Measurements from ENCODE around the gene OVOL1. TPM values are rescaled to one million over a fixed set of nuclear protein-coding genes. Genes with fewer than 3 reads are reported as not detected.

Gene OVOL1
- total RNA-seq, 1 donor from 2014 or later, result not detected

DNA sequence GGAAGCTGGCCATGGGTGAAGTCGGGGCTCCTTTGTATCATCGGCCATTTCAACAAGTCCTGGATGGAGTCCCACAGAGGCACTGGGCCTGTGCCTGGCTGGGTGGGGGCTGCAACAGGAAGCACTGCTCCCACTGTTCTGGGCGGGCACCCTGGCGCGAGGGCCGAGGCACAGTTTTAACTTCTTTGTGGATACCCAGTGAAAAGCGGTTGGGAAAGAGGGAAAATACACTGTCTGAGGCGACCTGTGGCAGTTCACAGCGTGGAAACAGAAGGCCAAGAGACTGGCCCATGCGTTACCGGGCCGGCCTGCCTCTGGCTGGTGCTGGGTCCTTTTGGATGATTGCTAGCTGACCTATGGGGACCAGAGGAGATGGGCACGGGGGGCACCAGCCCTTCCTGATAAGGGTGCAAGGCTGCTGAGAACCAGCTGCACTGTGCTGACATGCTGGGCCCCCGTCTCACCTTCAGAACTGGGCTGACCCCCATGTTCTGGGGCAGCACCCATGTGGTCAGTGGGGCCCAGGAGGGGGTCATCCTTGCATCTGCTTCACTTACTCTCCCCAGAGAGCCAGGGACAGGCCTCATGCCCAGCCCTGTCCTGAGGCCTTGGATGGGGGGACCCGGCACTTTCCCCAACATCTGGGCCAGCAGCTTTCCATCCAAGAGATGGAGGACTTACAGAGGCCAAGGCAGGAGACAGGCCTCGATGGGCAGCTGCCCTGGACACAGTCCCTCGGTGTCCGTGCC lies 4.2 kb downstream of the OVOL1 start:
- DNase-seq (ENCODE audit: low read depth), result no peak

DNA sequence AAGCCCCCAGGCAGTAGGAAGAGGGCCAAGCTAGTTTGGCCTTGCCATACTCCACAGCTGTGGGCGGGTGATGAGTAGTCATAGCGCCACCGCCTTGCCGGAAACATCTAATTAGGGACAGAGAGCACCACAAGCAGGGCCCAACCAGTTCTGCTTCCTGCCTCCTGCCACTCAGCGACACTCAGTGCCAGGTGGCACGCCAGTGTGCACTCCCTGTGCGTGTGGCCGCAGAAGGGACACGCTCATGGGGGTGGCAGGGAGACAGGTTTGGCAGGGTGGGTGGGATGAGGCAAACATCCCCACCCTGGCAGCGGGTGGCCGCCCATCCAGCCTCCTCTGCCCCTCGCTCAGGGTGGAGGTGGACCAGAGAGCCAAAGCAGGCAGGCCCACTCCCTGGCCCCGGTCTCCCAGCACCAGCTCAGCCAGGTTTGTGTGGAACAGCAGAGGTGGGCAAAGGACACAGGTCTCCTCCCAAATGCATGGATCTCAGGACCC lies 4.9 kb downstream of the OVOL1 start:
- no peak for DNase-seq (ENCODE audit: low read depth)

DNA sequence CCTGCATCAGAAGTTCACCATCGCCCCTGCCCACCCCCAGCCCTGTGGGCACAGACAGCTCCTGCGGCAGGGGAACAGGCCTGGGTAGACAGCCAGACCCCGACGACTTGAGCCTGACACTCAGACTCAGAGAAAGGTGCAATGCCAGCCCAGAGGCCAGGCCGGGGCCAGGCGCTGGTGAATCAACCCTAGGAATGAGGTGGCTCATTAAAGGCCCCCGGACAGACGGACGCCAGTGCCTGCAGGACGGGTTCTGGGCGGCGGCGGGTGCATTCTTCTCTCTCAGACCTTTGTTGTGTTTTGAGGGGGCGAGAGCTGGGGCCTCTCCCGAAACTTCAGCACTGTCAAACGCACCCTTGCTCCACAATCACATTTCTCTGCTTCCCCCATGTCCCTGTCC lies 5.6 kb downstream of the OVOL1 start:
- no peak for DNase-seq (ENCODE audit: low read depth)

DNA sequence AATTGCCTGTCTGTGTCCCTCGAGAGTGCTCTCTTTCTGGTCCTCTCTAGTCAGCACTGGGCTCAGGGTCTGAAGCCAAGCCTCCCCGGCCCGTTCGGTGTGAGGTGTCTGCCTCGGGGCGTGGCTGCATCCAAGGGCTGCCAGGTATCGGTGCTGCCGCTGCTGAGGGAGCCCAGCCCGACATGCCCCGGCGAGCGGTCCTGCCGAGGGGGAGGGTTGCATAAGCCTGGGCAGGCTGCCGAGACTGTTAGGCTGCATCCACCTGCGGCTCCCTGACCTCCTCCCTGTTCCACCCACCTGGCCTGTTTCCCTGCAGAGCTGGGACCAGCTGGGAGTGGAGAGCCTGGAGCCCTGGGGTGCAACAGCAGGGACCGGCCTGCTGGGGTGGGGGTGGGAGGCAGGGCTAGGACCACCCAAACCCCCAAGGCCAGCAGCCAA lies 6.3 kb downstream of the OVOL1 start:
- no peak for DNase-seq (ENCODE audit: low read depth)

DNA sequence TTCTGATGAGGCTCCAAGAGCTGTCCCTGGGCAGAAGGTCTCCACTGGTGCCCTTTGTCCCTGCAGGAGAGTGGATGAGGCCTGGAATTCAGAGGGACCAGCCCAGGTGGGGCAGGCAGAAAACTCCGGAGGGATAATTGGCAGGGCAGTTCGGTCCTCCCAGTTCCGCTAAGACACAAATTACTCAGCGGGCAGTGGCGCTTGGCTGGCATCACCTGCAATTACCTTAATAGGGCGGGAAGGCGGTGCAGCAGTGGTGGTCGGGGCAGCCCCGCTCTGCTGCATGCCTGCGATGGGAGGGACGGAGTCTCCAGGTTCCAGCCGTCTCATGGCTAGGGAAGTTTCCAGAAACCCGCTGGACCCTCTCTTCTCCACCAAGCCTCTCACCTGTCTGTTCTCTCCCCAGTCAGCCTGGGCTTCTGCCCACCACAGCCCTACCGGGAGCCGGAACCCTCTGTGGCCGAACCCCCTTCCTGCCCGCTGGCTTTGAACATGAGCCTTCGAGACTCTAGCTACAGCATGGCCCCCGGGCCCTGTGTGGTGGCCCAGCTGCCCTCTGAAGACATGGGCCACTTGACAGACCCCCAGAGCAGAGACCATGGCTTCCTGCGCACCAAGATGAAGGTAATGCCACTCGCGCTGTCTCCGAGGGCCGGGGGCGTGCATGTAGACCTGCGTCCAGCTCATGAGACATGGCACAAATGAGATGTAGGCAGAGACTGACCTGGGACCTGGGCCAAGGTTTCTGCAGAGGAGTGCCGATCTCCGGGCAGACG lies 7.0 kb downstream of the OVOL1 start:
- DNase-seq (ENCODE audit: low read depth), result no peak

DNA sequence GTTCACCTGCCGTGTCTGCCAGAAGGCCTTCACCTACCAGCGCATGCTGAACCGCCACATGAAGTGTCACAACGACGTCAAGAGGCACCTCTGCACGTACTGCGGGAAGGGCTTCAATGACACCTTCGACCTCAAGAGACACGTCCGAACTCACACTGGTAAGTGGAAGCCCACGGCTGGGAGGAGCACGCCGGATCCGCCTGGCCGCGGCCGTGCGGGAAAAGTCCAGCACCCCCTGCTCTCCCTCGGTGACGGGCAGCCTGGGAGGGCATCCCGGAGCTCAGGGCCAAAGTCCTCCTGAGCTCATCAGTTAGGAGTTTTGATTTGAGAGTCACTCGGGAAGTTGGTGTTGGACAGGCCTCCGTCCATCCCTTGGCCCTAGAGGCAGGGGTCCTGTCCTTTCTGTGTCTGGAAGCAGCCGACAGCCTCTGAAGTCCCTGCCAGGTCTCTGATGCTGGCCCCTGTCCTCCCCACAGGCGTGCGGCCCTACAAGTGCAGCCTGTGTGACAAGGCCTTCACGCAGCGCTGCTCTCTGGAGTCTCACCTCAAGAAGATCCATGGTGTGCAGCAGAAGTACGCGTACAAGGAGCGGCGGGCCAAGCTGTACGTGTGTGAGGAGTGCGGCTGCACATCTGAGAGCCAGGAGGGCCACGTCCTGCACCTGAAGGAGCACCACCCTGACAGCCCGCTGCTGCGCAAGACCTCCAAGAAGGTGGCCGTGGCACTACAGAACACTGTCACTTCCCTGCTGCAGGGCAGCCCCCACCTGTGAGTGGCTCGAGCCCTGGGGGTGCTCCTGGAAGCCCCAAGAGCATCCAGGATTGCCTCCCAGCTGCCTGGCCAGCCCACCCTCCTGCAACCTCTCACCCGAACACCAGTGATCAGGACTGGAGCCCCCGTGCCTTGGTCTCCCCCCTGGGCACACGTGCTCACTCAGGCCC lies 8.0 kb downstream of the OVOL1 start:
- no peak for DNase-seq (ENCODE audit: low read depth)

DNA sequence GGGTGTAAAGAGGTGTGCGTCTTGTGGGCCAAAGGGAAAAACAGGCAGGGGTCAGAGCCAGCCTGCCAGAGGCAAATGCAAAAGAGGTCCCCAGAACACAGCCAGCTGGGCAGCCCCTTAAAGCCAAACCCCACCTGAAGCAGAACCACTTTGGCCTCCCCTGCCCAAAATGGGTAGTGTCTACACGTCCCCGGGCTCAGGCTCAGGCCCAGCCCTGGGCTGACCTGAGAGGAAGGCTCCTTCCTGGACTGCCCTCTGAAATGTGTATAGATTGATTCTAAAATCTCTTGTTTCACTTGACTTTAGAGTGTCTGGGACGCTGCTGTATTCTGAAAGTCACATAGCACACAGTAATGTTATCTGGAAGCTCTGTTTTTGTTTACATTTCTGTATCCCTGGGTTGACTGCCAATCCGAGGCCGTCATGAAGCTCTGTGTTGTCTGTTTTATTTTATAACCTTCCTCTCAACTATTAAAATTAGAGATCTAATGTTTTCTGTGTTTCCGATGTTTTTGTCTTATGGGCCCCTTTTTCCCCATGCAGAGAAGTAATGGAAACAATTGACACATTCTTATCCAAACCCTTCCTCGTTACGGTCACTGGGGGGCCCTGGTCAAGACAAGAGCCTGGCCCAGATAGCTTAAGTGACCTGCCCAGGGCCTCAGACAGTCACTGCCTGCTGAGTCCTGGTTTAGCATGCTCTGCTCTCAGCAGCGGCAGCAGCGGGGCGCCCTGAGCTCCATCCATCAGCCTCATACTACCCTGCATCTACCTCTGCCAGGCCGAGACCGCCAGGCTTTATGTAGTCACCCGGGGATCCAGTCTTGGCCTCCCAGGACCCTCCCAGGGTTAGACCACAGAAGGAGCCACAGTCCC lies 10.1 kb downstream of the OVOL1 start:
- DNase-seq (ENCODE audit: low read depth), result no peak

DNA sequence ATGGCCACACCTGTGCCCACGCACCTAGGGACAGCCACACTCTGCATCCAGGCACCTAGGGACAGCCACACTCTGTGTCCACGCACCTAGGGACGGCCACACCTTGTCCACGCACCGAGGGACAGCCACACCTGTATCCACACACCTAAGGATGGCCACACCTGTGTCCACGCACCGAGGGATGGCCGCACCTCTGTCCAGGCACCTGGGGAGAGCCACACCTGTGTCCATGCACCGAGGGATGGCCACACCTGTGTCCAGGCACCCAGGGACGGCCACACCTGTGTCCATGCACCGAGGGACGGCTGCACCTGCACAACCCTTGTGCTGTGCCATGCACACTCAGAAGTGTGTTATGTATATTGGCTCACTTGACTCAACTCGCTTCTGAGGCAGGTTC lies 10.8 kb downstream of the OVOL1 start:
- DNase-seq (ENCODE audit: low read depth), result no peak

DNA sequence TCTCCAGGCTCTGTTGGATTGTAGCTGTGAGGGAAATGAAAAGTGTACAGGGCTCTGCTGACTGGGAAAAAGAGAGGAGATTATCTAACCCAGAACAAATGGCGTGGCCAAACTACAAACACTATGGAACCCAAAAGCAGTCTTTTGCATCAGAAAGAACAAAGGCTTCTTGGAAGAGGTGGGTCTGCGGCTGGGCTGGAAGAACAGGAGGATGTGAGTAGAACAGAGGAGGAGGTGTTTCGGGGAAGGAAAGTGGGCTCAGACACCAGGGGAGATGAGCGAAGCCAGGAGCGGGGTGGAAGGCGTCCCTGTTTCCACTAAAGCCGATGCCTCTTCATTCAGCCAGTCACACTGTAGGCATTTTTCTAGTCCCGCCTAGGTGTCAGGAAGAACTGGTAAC lies 12.0 kb downstream of the OVOL1 start:
- no peak for DNase-seq (ENCODE audit: low read depth)

DNA sequence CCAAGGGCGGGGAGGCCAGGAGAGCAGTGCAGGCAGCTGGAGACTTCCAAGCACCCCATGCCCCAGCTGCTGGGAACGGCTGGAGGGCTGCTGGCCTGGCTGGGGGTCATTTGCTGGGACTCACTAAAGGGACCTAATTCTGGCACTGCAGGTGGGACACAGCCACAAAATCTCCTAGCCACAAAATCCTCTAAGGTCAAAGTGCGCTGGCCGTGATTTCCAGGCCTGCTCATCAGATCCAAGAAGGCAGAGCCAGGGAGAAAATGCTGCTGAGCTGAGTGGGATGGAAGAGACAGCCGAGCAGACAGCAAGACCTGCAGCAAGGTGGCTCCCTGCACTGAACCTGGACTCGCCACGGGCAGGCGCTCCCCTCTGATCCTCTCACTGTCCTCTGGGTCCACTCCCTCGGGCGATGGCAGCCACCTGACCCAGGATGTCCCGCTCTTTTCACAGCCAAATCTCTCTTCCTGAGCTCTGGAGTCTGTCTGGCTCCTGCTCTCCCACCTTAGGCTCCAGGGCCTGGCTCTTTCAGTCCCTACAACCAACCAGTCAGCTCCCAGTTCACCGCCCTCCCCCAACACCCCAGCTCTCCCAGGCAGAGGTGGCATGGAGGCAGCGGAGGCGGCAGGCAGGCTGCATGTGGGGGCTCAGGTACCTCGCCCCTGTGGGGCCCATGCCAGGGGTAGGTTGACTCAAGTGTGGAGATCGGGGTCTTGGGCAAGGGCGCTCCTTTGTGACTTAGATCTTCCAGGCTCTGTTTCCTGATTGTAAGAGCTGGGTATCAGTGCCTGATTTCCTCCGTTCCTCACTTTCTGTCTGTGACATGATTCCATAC lies 14.5 kb downstream of the OVOL1 start:
- DNase-seq (ENCODE audit: low read depth), result no peak

DNA sequence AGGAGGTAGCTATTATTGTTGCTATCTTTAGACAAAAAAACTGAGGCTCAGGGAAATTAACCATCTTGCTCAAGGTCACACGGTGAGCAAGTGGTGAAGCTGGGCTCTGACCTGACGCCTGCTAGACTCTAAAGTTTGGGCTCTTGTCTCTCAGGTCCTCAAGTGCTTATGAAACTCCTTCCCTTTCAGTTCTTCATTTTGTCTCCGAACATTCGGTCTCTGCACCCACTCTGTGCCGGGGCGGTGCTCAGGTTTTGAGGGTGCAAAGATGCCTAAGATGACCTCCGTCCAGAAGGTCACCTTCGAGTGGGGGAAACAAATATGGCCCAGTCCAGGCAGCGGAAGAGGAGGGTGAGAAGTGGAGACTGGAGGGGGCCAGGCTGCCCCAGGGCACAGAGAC lies 16.0 kb downstream of the OVOL1 start:
- DNase-seq (ENCODE audit: low read depth), result no peak

DNA sequence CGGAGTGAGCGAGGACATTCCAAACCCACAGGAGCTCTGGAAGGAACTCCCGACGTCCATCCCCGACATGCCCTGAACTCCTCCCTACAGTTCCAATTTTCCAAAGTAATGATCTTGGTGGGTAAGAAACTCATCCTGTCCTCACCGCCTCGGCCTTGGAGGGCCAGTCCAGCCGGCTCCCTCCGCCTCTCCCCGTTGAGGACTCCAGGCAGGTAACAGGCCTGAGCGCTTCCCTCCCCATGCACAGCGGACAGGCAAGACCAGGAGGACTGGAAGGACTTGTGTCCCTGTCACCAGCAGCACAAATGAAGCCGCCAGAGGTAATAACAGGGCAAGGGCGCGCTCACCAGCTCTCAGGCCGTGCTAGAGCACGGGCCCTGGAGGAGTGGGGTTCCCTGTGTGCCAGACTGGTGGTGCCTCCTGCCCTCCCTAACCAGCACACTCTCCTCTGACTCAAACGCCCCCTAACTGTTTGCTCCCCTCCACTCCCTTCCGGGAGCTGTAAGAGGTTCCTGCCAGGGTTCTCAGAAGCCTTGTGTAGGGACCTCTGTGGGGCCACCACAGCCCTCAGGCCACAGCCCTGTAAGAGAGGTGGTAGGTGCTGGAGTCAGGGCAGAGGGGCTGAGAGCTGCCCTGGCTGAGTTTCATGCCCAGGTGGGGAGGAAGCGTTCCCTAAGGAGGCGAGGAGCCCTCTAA lies 17.1 kb downstream of the OVOL1 start:
- DNase-seq (ENCODE audit: low read depth), result no peak

DNA sequence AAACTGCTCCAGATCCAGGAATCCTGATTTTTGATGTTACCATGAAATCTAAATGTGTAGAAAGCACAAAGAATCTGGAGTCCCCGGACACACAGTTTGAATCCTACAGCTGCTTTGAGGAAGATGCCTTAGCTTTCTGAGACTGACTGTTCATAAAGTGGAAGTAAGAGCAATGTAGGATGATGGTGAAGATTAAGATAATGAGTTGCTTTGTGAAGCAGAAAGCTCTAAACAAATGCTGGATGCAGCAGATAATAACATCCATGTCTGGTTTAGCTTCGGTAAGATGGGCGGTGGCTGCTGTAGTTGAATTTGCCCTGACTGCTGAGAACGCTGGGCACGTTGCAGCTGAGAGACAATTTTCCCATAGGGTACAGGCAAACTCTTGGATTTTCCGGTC lies 20.1 kb downstream of the OVOL1 start:
- DNase-seq (ENCODE audit: low read depth), result no peak

DNA sequence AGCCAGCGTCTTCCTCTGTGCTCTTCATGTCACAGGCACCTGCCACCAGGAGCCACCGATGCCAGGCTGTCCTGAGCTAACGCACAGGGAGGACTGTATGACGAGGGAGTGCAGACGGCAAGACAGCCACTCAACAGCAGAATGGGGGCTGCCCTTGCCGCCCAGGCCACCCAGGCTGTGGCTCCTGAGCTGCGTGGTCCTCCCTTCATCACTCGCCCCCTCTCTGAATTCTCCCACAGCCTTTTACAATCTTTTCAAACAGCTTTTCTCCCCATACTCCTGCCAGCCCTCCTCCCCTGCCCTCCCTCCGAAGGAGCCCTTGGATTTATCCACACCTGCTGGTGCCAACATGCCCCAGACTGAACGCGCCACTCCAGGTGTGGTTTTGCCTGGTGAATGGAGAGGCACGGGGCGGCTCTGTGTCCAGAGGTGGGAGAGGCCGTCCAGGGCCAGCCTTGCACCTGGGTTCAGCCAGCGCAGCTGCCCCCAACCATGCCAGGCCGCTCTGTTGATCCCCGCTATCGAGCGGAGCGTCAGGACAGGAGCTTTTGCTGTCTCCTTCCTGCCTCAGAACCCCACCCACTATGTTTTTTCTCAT lies 22.0 kb downstream of the OVOL1 start:
- no peak for DNase-seq (ENCODE audit: low read depth)

DNA sequence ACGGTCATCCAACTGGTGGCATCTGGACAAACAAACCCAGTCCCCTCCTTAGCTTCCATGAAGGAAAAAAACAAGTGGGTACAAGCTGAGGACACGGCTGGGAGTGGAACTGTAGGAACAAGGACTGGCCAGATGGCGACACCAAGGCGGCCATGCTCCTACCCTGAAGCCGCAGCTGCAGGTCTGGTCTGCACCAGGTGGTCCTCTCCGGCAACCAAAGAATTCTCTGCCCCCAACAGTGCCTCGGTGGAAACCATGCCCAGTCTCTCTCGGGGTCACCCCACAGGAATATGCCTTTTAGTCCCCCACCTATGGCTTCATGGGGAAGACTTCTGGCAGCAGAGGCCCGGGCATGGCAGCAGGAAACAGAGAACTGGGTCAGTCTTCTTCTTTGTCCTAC lies 22.6 kb downstream of the OVOL1 start:
- no peak for DNase-seq (ENCODE audit: low read depth)

DNA sequence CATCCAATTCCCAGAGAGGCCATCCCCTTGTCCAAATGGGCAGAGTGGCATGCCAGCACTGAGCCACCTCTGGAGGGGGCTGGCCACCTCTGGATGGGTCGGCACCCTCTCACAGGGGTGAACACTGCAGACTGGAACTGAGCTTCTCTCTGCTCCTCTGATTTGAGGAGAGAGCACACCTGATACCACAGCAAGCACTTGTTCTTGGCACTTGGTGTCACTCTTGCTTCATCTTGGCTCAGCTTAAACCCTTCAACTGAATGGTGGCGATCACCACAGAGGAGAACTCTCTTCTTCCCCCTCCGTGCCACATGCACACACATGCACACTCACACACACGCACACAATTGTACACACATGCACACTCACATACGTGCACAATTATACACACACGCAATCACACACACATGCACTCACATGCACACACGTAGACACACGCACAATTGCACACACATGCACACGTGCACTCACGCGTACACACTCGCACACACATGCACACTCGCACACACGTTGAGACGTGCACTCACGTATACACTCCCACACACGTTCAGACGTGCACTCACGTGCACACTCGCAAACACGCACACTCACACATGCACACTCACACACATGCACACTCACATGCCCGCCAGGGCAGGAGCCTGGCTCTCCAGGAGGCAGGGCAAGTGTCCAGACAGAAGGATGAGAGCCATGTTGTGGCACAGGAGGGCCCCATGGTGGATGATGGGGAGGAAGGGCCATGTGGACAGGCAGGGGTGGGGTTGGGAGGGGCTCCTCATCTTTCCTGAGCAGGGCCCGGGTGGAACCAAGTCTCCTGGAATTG lies 23.4 kb downstream of the OVOL1 start:
- no peak for DNase-seq (ENCODE audit: low read depth)

DNA sequence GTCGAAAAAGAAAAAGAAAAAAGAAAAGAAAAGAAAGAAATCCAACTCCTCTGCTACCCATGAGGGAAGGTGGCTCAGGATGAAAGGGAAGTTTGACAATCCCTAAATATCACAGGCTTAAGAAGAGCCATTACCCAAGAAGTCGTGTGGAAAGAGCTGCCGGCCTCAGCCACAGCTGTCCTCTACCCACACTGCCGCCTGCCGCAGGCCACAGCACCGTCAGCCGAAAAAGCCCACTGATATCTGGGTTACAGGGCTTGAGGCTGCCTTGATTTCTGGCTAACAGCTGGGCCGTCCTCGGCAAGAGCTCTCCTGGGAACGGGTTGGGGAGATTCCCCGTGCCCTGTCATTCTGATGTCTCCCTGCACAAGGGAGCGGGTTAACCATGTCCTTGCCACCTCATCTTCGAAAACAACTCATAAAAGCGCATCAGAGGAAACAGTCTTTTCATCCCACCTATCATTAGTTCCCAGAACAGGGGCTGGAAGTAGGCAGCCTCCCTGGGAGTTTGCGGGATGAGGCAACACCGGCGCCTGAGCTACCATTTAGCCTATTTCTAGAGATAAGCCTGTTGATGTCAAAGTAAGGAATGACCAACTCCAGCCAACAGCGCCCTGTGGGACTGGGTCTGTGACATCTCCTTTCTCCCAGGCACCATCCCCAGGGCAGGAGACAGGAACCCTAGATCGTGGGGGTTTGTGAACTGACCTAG lies 25.1 kb downstream of the OVOL1 start:
- peak; percentile 96 for DNase-seq (ENCODE audit: low read depth)

Measured in myocyte (in vitro differentiated cells).